Kidney capillary endothelial cell (primary cell): ENCODE data around the gene LIN37.
A peak's percentile ranks its signal among the peaks of the same experiment; 100 is the strongest.

Experiments
- DNase-seq: peaks from one replicate; pipeline ENCODE4 v3.0.0-alpha.2; 2018; ENCODE audit warnings: low spot score

The LIN37 gene

GRCh38 chr19:35734889-35735288 is 13.5 kb upstream of the LIN37 start:
- no peak for DNase-seq

- DNase-seq: no peak
These were observed 11.2 kb upstream of the LIN37 start for GRCh38 chr19:35736913-35737886.

GRCh38 chr19:35738021-35738886 is 10.1 kb upstream of the LIN37 start:
- no peak for DNase-seq

GRCh38 chr19:35738887-35739229 is 9.5 kb upstream of the LIN37 start:
- DNase-seq: no peak

- DNase-seq: no peak
These were observed 8.9 kb upstream of the LIN37 start for GRCh38 chr19:35739275-35740107.

GRCh38 chr19:35740108-35740422 is 8.3 kb upstream of the LIN37 start:
- no peak for DNase-seq

GRCh38 chr19:35740423-35741202 is 7.8 kb upstream of the LIN37 start:
- DNase-seq: peak; percentile 93

- DNase-seq: no peak
These were observed 7.2 kb upstream of the LIN37 start for GRCh38 chr19:35741203-35741515.

- no peak for DNase-seq
These were observed 6.2 kb upstream of the LIN37 start, which contains the start of gene IGFLR1 for GRCh38 chr19:35742121-35742724. Gene IGFLR1 (minus strand): TSS chr19:35742452. CDS start chr19:35741180, 1,272 bp downstream.

- no peak for DNase-seq
These were observed 4.5 kb upstream of the LIN37 start for GRCh38 chr19:35743640-35744429.

- peak; percentile 95 for DNase-seq
These were observed 3.7 kb upstream of the LIN37 start for GRCh38 chr19:35744430-35745327.

- DNase-seq: peak; percentile 99
These were observed 2.9 kb upstream of the LIN37 start, which contains the start of the genes PSENEN and U2AF1L4 for GRCh38 chr19:35745328-35746086. Gene PSENEN (plus strand): TSS chr19:35745651. CDS start chr19:35745931, 280 bp downstream. Gene U2AF1L4 (minus strand): TSS chr19:35745418. CDS start chr19:35745391, 27 bp downstream.

- DNase-seq: no peak
These were observed 2.3 kb upstream of the LIN37 start for GRCh38 chr19:35746087-35746462.

- no peak for DNase-seq
These were observed 1.8 kb upstream of the LIN37 start for GRCh38 chr19:35746531-35746930.

GRCh38 chr19:35750167-35750566 is 1.8 kb downstream of the LIN37 start:
- DNase-seq: no peak

- DNase-seq: no peak
These were observed 3.7 kb downstream of the LIN37 start for GRCh38 chr19:35751839-35752745.

GRCh38 chr19:35752746-35753350 is 4.5 kb downstream of the LIN37 start:
- no peak for DNase-seq
